GM21381 (cell line): ENCODE results near the gene THBD.
"Not testable (repeated sequence)": the region's sequence is repeated elsewhere in the genome, so short reads cannot be mapped to it uniquely, and the experiment has no call there.

Experiments used
- ATAC-seq: cut with Tn5 transposase; IDR thresholded peaks from one replicate; pipeline ENCODE4 v1.9.1; 2021; ENCODE audit warnings: mild to moderate bottlenecking, moderate library complexity; ENCODE audit not compliant: unreplicated experiment

THBD gene

DNA sequence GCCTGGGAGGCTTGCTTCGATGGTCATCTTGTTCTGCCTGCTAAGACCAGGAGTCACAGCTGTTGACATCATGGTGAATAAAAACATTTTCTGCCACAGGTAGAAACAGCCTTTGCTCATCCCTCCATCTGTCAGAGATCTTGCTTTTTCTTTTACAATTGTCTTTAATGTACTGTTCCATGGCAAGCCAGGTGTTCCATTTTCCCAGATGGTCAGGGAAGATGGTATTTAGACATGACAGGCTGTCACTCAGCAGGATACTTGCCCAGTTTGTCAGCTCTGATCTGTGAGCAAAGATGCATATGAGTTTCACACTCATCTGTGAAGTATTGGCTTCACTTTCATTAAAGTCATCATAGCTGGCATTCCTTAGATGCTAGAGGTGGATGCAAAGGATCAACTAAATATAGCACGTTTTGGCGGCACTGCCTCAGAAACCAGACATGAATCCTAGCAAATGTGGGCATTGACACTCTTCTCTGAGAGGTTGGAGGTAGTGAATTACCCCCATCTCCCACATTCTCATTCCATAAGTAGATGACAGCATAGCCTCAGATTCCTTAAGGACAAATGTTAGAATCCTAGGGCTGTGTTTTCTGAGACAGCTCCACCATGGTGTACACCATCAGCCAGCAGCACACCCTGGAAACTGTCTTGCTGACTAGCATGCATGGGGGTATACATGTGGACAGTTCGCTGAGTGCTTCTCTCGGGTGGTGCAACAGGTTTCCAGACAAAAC is 10.2 kb downstream of the THBD start:
- no peak for ATAC-seq

DNA sequence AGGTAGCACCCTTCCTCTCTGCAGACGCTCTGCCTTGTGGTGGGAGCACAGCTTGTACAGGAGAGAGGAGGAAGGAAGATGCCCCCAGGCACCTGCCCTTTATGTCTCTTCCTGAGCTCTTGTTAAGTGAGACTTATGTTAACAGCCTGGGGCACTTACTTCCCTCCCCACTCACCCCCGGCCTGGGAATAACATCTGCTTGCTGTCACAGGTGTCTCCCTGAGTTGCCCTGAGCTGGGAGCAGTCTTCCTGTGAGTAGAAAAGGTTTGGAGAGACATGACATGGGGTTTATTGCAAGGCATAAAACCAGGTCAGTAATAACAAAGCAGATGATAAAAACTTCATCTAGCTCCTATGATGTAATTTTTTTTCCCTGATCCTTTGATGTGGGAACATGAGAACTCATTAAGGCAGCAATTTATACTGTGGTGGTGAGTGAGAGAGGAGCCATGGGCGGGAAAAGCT is 12.4 kb downstream of the THBD start:
- ATAC-seq: no peak

- ATAC-seq: no peak
Observed at GRCh38 chr20:23036371-23036770, 13.1 kb downstream of the THBD start.

DNA sequence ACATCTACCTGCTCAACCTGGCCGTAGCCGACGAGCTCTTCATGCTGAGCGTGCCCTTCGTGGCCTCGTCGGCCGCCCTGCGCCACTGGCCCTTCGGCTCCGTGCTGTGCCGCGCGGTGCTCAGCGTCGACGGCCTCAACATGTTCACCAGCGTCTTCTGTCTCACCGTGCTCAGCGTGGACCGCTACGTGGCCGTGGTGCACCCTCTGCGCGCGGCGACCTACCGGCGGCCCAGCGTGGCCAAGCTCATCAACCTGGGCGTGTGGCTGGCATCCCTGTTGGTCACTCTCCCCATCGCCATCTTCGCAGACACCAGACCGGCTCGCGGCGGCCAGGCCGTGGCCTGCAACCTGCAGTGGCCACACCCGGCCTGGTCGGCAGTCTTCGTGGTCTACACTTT is 13.7 kb downstream of the THBD start:
- no peak for ATAC-seq

DNA sequence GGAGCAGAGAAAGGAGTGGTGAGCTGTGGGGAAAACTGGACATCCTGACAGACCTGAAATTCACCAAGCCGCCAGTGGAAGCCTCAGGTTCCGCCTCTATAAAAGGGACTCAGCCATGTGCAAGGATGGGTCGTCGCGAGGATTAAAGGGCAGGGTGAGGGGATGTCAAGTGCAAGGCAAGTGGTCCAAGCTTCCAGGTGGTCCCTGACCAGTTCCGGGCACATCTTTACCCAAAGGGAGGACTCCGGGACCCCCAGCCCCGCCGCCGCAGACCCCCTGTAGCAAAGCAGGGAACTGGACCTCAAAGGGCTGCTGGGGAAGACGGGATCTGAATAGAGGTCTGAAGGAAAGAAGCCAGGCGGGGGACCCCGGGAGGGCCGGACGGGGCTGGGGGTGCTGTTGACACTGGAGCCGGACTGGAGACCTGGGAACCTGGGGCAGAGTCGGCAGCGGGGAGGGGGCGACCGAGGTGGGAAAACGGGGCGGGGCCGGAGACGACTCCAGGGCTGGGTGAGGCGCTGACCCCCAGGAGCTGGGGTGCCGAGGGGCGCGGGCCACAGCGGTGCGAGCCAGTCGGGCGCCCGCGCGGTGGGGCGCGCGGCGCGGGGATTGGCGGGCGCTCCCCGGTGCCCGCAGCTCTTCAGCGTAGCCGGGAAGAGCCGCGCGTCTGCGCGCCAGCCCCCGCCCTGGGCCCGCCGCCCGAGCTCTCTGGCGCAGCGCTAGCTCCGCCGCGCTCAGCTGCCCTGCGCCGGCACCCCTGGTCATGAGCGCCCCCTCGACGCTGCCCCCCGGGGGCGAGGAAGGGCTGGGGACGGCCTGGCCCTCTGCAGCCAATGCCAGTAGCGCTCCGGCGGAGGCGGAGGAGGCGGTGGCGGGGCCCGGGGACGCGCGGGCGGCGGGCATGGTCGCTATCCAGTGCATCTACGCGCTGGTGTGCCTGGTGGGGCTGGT is 14.5 kb downstream of the THBD start, which contains the start of gene SSTR4:
SSTR4 (plus strand) TSS at position 592 of the 951 bp plus-strand sequence; CDS start at position 764, 172 bp downstream.
- ATAC-seq: no peak

- no peak for ATAC-seq
Observed at GRCh38 chr20:23033918-23034317, 15.6 kb downstream of the THBD start.

- ATAC-seq: no peak
Observed at GRCh38 chr20:23032750-23033078, 16.8 kb downstream of the THBD start.

DNA sequence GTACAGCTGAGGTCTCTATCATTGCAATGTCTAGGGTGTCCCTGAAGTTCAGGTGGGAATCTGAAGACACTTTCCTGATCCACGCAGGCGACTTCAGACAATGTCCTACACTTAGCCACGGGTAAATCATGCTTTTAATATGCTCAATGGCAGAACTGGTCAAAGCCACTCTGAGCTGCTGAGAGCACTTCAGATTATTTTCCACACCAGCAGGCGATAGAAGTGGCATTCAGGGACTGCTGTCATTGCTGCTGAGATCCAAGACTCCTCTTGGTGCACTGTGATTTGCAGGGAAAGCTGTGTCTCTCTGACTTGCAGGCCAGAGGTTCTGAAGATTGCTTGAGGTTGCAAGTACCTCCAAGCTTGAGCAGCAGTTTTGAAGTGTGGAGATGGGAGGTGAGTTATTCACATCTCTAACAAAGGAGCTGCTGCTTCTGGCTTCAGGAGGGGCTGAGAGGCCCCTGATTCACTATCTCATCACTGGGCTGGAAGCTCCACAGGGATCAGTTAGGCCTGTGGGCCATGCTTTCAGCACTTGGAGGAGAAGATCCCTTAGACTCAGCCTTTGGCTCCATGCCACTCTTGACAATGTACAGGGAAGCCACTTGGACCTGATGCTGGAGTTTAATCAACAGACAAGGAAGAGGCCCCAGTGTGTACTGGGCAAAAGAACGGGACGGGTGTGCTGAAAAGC is 17.3 kb downstream of the THBD start:
- ATAC-seq: no peak

DNA sequence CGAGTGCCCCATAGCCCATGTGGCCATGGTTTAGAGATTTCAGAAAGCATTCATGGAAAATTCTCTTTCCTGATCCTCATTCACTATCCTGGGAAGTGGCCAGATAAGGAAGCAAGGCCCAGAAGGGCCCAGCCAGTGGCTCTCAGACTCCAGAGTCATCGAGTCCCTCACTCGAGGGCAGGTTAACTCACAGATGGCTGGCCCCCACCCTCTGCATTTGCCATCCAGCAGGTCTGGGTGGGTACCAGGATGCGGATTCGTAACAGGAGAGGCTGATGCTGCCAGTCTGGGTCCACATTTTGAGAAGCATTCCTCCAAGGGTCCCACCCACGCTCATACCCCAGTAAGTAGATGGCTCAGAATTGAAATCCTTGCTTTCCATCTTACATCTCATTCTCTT is 18.1 kb downstream of the THBD start:
- ATAC-seq: no peak

DNA sequence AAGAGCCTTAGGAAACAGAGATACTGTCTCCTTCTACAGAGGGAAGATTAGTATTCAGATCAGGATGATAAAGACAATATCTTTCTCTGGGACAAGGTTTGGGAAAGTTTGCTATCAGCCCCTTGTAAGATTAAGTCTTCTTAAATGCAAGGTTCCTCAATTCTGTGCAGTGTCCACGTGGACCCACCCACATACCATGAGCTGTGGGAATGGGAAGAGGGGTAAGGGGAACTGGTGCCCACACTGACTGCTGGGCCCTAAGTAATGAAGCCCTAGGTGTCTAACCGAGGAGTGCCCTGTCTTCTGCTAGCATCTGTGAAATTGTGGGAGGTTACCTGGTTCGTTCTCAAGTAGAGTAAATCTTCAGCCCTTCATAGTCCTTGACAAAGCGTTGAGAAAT is 20.1 kb downstream of the THBD start:
- no peak for ATAC-seq

DNA sequence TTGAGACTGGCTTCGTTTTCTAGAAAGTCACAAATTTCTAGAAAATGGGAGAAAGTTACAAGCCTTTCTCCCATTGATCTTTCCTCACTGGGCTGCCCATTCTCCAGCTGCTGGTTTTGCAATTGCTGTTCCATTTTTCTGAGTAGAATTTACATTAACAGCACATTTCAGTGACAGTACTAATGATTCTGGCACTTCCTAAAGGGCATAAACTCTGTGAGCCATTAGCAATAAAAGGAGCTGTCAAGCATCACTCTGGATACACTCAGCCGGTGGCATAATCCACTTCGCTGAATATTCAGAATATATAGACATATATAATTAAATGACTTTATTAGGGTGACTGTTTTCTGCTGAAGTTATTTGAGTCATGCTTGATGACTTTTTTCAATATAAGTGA is 21.1 kb downstream of the THBD start:
- ATAC-seq: no peak

DNA sequence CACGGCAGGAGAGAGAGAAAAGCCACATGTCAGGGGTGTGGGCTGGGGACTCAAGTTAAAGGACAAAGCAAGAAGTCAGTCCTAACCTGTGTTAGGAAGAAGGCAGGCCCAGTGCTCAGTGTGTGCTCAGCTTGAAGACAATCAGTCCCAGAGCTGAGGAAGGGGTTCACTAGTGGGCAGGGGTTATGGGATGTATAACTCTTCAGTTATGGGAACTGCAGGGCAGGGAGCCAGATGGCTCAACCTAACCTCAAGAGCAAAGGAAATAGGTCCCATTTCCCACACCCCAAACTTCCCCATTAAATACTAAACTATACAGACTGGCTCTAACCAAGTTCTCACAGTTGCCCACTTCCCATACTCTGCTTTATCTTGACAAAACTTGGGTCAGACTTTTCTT is 21.8 kb downstream of the THBD start:
- no peak for ATAC-seq

DNA sequence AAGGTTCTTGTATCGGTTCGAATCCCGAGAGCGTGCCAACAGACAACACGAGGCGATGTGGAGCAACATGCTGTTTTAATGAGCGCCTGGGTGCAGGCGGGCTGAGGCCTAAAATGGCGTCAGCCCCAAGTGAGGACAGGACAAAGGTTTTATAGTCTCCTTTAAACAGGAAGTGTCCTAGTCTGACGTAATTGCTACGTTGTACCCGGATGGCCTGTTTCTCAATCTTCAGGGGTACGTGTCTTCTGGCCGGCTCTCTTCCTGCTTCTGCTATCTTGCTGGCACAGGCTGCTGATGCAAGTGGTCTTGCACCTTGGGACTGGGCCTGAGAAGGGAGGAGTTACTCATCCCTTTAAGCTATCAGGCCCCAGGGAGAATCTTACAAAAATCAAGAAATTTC is 24.0 kb downstream of the THBD start:
- ATAC-seq: not testable (repeated sequence)

GRCh38 chr20:23024701-23025100 is 24.8 kb downstream of the THBD start:
- ATAC-seq: no peak

DNA sequence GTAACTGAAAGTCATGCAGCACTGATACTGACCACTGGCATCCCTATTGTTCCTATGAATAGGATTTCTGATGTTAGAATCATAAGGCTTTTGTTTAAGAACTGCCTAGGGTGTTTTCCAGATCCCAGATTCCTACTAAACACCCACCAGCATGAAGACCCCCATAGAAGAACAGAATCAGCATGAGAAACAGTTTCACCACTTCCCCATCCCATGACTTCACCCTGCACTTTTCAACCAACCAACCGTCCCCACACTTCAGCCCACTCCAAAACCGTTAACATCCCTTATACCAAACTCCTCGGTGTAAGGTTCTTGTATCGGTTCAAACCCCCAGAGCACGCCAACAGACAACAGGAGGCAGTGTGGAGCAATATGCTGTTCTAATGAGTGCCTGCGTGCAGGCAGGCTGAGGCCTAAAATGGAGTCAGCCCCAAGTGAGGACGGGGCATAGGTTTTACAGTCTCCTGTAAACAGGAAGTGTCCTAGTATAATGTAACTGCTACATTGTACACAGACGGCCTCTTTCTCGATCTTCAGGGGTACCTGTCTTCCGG is 25.8 kb downstream of the THBD start:
- ATAC-seq: no peak

DNA sequence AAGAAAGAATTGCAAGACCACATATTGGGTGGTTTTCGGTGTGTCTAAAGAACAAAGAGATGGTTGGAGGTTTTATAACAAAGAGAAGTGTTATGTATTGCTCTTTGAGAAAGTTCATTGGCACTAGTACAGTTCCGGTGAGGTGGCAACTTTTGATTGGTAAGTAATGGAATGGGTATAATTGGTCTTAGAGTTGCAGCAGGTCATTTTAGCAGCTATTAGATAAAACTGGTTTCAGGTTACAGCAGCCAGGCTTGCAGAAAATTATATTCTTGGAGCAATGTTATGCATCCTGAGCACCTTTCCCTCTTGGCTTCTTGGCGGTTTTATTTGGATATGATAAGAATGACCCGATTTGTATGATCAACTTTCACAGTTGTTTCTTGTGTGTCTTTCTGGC is 26.6 kb downstream of the THBD start:
- no peak for ATAC-seq

- ATAC-seq: no peak
Observed at GRCh38 chr20:23021951-23022350, 27.5 kb downstream of the THBD start.

DNA sequence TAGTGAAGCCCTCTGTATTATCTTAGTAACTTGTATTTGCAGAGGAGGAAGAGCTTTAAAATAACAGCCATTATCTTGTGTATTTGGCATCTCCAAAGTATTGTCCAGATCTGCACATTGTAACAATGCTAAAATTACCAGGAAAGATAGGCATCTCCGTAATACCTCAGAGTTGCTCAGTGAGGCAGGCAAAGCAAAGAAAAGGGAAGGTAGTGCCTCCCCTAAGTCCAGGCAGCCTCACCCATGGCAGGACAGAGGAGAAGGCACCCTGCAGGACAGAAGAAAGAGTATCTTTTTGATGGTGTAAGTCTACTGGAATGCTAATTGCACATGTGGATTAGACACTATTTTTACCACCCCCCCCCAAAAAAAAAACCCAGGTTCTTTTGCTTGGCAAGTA is 27.9 kb downstream of the THBD start:
- ATAC-seq: no peak

DNA sequence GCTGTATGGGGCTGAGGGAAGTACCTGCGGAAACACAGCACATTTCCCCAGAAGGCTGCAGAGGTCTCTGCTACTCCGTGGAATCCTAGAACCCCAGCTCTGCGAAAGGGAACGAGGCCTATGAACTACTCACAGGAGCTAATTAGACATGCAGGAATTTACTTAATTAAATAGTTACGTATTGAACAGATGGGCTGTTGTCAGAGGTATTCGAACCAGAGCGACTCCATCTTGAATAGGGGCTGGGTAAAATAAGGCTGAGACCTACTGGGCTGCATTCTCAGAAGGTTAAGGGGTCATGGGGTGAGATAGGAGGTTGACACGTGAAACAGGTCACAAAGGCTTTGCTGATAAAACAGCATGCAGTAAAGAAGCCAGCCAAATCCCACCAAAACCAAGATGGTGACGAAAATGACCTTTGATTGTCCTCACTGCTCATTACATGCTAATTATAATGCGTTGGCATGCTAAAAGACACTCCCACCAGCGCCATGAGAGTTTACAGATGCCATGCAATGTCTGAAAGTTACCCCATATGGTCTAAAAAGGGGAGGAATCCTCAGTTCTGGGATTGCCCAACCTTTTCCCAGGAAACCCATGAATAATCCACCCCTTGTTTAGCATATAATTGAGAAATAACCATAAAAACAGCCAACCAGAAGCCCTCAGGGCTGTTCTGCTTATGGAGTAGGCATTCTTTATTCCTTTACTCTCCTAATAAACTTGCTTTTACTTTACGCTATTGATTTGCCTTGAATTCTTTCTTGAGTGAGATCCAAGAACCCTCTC is 29.0 kb downstream of the THBD start:
- ATAC-seq: no peak

DNA sequence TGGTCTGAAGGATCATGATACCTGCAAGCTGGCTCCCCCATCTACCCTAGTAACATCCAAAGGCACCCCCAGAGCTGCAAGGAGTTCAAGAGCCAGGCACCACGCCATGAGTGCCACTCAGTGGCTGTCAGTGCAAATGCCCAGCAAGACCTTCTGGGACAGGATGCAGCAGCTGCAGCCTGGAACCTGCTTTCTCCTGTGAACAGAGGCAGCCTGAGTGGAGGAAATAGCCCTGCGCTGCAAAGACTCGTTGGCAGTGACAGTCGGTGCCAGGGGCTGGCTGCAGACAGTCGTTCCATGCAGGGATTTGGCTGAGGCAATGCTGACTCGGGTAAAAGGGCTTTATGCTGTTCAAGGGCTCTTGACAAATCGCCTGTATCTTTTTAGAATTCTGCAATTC is 30.1 kb downstream of the THBD start:
- no peak for ATAC-seq
